NCI-H2081 treated with DMSO at 0.1 percent for 48 hours (cell line): ENCODE measurements around the gene DNMT1.
"Not testable (repeated sequence)": the region's sequence is repeated elsewhere in the genome, so short reads cannot be mapped to it uniquely, and the experiment has no call there.

ENCODE experiments used
- DNase-seq: peaks from one replicate; lab custom pipeline; 2025; lab: John Stamatoyannopoulos, UW

Gene DNMT1

GRCh38 chr19:10222201-10222890 lies 27.6 kb upstream of the DNMT1 start:
- DNase-seq = no peak

GRCh38 chr19:10220695-10221094 lies 25.9 kb upstream of the DNMT1 start:
- no peak for DNase-seq

- no peak for DNase-seq
Observed at GRCh38 chr19:10219678-10220077, 24.9 kb upstream of the DNMT1 start.

- DNase-seq = no peak
Observed at GRCh38 chr19:10217085-10217484, 22.3 kb upstream of the DNMT1 start.

GRCh38 chr19:10214784-10215183 lies 20.0 kb upstream of the DNMT1 start:
- no peak for DNase-seq

GRCh38 chr19:10211691-10212090 lies 16.9 kb upstream of the DNMT1 start:
- no peak for DNase-seq

GRCh38 chr19:10211061-10211460 lies 16.3 kb upstream of the DNMT1 start:
- no peak for DNase-seq

GRCh38 chr19:10209315-10209714 lies 14.6 kb upstream of the DNMT1 start:
- DNase-seq = no peak

GRCh38 chr19:10207026-10207425 lies 12.3 kb upstream of the DNMT1 start:
- DNase-seq = no peak

GRCh38 chr19:10206226-10206885 lies 11.6 kb upstream of the DNMT1 start:
- DNase-seq = no peak

- no peak for DNase-seq
Observed at GRCh38 chr19:10205636-10206035, 10.9 kb upstream of the DNMT1 start.

- DNase-seq = no peak
Observed at GRCh38 chr19:10203686-10204085, 8.9 kb upstream of the DNMT1 start.

- no peak for DNase-seq
Observed at GRCh38 chr19:10201176-10201575, 6.4 kb upstream of the DNMT1 start.

GRCh38 chr19:10200101-10200500 lies 5.3 kb upstream of the DNMT1 start:
- DNase-seq = not testable (repeated sequence)

- not testable (repeated sequence) for DNase-seq
Observed at GRCh38 chr19:10198889-10199644, 4.3 kb upstream of the DNMT1 start.

- no peak for DNase-seq
Observed at GRCh38 chr19:10195199-10195519, 406 bp upstream of the DNMT1 start.

GRCh38 chr19:10193790-10194499 lies 808 bp downstream of the DNMT1 start:
- no peak for DNase-seq

GRCh38 chr19:10192922-10193321 lies 1.8 kb downstream of the DNMT1 start:
- no peak for DNase-seq

- DNase-seq = no peak
Observed at GRCh38 chr19:10191347-10191746, 3.4 kb downstream of the DNMT1 start.

GRCh38 chr19:10190026-10190425 lies 4.7 kb downstream of the DNMT1 start:
- no peak for DNase-seq

- DNase-seq = no peak
Observed at GRCh38 chr19:10189616-10190015, 5.1 kb downstream of the DNMT1 start.

- no peak for DNase-seq
Observed at GRCh38 chr19:10187315-10187714, 7.4 kb downstream of the DNMT1 start.

GRCh38 chr19:10184636-10185035 lies 10.1 kb downstream of the DNMT1 start:
- no peak for DNase-seq
